Esophagus muscularis mucosa (tissue), 4 donors: ENCODE measurements around the gene DUSP14.

Experiments
- EP300 ChIP-seq: sonication (generic); formaldehyde crosslinking; IDR thresholded peaks from one replicate; pipeline ENCODE4 v1.6.1; 2017; ENCODE audit warnings: antibody characterized with exemption
- POLR2A ChIP-seq: fragments of 450-650 bp; IDR thresholded peaks from one replicate; pipeline ENCODE4 v1.6.1; 2017; ENCODE audit warnings: antibody characterized with exemption, moderate library complexity, mild to moderate bottlenecking, low read depth
- TF ChIP-seq, protein P1 (sequence below), 3 experiments: fragments of 200-600 bp in 2 of 3; fragments of 450-650 bp in 1 of 3; sonication (generic) in 2 of 3; IDR thresholded peaks; one replicate each; pipeline ENCODE4 v1.5.1; 2017 to 2019; ENCODE audit warnings: antibody characterized with exemption in 3 of 3, mild to moderate bottlenecking in 2 of 3, moderate library complexity in 1 of 3

DNA sequence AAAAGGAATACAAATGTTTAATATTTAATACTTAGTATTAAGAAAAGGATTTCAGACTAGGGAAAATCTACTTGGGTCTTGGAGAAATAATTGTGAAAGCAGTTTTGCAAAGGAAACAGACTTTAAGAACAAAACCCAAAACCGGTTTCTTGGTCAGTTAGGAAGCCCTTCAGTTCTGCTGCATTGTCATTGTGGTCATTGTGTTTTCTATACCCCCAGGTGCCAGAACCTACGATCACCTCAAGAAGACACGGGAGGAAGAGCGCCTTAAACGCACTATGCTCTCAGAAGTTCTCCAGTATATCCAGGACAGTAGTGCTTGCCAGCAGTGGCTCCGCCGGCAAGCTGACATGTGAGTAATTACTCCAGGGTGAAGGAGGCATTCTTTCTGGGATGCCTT is 19.5 kb upstream of the DUSP14 start:
- TF ChIP-seq POLR2A (no peak), EP300 (no peak)
- TF ChIP-seq, protein P1, sequence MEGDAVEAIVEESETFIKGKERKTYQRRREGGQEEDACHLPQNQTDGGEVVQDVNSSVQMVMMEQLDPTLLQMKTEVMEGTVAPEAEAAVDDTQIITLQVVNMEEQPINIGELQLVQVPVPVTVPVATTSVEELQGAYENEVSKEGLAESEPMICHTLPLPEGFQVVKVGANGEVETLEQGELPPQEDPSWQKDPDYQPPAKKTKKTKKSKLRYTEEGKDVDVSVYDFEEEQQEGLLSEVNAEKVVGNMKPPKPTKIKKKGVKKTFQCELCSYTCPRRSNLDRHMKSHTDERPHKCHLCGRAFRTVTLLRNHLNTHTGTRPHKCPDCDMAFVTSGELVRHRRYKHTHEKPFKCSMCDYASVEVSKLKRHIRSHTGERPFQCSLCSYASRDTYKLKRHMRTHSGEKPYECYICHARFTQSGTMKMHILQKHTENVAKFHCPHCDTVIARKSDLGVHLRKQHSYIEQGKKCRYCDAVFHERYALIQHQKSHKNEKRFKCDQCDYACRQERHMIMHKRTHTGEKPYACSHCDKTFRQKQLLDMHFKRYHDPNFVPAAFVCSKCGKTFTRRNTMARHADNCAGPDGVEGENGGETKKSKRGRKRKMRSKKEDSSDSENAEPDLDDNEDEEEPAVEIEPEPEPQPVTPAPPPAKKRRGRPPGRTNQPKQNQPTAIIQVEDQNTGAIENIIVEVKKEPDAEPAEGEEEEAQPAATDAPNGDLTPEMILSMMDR (IDR thresholded peaks at IDR 0.05) = no peak
